GM10266 (cell line): ENCODE data around the gene TRPM5.
A peak's percentile ranks its signal among the peaks of the same experiment; 100 is the strongest.

ENCODE experiments used
- DNase-seq: peaks from one replicate; pipeline ENCODE4 v3.0.0; 2012; ENCODE audit errors: extremely low spot score
- CTCF ChIP-seq: IDR thresholded peaks from 2 replicates; pipeline ENCODE4 v1.5.1; 2012; ENCODE audit warnings: mild to moderate bottlenecking, low read depth; ENCODE audit not compliant: control insufficient read depth, insufficient read depth; ENCODE audit errors: missing control alignments

TRPM5 gene

DNA sequence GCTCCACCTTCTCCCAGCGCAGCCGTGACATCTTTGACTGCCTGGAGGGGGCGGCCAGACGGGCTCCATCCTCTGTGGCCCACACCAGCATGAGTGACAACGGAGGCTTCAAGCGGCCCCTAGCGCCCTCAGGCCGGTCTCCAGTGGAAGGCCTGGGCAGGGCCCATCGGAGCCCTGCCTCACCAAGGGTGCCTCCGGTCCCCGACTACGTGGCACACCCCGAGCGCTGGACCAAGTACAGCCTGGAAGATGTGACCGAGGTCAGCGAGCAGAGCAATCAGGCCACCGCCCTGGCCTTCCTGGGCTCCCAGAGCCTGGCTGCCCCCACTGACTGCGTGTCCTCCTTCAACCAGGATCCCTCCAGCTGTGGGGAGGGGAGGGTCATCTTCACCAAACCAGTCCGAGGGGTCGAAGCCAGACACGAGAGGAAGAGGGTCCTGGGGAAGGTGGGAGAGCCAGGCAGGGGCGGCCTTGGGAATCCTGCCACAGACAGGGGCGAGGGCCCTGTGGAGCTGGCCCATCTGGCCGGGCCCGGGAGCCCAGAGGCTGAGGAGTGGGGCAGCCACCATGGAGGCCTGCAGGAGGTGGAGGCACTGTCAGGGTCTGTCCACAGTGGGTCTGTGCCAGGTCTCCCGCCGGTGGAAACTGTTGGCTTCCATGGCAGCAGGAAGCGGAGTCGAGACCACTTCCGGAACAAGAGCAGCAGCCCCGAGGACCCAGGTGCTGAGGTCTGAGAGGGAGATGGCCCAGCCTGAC lies 41.2 kb downstream of the TRPM5 start:
- DNase-seq, result no peak
- no peak for TF ChIP-seq CTCF

DNA sequence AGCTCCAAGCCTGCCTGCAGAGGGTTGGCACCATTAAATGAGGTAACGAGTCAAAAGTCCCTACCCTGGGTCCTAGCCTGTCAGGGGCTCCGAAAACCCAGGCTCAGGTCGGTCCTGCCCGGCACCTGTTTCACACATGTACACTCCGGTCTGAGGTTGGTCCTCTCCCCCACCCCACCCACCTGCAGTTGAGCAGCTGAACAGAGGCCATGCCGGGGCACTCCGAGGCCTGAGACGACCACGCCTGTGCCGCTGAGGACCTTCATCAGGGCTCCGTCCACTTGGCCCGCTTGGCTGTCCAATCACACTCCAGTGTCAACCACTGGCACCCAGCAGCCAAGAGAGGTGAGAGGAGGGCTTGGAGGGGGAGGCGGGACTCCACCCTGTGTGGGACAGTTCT lies 42.2 kb downstream of the TRPM5 start:
- no peak for TF ChIP-seq CTCF
- DNase-seq, result no peak

- TF ChIP-seq CTCF, result no peak
- DNase-seq, result no peak
Observed at GRCh38 chr11:2401436-2401984, 42.8 kb downstream of the TRPM5 start.

GRCh38 chr11:2400762-2401435 lies 43.4 kb downstream of the TRPM5 start:
- no peak for TF ChIP-seq CTCF
- no peak for DNase-seq

DNA sequence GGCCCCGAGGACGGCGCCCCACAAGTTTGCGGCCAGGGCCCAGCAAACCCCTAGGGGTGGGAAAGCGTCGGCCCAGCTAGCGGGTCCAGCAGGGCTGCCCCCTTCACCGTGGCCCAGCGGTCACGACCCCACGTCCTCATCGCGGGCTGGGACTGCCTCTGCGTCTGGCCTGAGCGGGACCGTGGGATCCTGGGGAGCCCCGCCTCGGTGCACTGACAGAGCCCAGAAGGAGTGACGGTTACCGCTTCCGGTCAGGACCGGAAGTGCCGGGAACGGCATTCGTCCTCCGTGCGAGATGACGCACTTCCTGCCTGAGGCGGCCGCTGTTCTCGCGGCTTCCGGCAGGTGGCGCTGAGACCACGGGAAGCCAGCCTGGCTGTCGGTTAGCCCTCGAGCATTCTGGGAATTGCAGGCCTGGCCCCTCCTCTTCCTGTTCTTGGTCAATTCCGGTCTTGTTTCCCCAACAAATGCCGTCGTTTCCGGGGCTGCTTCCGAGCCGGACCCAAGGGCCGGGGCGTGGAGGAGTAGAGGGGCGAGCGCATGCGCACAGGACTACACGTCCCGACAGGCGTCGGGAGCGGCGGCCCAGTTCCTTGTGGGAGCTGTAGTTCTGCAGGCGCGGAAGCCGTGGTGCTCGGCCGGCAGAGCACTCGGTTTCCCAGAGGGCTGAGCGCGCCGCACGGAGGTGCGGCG lies 44.1 kb downstream of the TRPM5 start, which contains the start of gene TSSC4:
Gene TSSC4, plus strand, starts transcription at position 682 of the 693 bp plus-strand sequence. CDS start 1,884 bp downstream, outside the sequence.
- peak; percentile 99 for TF ChIP-seq CTCF

GRCh38 chr11:2399488-2400068 lies 44.7 kb downstream of the TRPM5 start:
- no peak for DNase-seq
- TF ChIP-seq CTCF, result no peak

More for the DNA sequence above, 44.1 kb downstream of the TRPM5 start, which contains the start of gene TSSC4:
- DNase-seq, result peak; percentile 99
